Activated CD8-positive, alpha-beta memory T cell treated with anti-CD3 and anti-CD28 coated beads, Interleukin-2, amount 50 U/mL, for 48 hours (primary cell): ENCODE data around the gene CAMTA1.
A peak's percentile ranks its signal among the peaks of the same experiment; 100 is the strongest.
"Not testable (repeated sequence)": the region's sequence is repeated elsewhere in the genome, so short reads cannot be mapped to it uniquely, and the experiment has no call there.

Experiments
- DNase-seq: peaks from one replicate; pipeline ENCODE4 v3.0.0-alpha.2; 2020

The CAMTA1 gene

DNA sequence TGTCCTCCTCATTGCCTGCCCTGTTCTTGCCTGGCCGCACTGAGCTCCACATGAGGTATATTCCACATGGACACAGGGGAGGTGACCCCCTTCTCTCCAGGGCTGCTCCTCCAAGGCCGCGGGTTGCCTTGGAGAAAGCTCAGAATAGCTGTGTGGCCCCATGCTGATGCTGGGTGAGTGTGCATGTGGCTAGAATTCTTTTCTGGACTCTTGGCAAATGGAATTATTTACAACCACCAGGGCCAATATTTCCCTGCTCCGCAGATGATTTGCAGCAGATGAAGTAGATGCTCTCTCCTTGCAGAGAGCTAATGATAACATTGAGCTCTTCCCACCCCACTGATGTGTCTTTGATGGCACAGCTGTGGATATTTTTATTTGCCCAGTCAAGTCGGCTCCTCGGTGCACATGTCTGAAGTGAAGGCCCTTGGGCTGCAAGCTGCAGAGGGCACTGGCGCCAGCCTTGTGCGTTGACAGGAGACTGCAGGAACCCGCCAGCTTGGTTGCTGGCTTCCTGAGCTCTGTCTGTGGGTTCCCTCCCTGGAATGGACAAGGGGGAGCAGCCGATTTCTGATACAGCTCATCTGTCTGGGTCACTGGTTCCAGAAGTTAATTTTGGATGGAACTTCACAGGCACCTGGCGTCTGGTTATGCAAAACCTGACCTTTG is 581.2 kb downstream of the CAMTA1 start:
- DNase-seq: no peak

DNA sequence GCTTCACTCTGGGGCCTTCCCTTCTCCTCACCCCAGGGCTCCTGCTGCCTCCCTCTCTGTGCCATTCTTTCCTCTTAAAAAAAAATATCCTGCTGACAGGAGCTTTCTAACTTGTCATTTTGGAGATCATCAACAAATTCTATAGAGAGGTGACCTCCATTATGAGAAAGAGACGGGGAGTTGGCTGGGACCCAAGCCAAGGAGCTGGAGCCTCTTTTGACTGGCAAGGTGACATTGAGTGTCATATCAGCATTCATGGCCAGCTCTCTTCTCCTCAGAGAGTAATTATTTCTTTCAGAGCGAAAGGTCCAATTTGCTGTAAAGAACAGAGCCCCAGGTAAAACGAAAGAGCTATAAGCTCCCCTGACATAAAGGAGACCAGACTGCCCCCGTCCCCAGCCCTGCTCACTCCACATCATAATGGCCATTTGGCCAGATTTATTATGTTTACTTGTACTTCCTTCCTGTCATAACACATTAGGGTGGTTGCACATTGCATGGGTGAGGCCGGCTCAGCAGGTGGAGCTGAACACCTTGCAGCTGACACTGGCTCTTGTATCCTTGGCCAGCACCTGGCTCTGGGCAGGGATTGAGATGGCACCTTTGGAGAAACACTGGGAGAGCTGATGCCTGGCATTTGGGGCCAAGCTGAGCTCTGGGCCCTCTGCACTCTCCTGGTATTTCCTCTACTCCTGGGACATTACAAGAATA is 581.9 kb downstream of the CAMTA1 start:
- DNase-seq: no peak

DNA sequence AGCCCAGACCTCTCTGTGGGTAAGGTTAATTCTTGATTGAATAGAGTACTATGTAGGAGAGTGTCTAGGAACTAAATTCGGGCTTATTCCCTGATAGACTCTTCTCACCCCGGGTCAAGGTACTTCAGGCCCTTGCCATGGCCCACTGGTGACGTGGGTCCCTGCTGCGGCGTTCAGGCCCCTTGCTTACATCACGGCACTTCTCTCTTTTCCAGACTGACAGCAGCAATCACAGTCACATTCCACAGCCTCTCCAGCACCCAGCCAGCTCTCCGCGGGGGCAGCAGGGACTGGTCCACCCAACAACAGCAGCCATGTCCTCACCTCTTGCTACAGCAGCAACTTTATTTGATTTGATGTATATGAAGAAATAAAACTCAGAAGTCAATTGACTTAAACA is 584.6 kb downstream of the CAMTA1 start:
- no peak for DNase-seq

DNA sequence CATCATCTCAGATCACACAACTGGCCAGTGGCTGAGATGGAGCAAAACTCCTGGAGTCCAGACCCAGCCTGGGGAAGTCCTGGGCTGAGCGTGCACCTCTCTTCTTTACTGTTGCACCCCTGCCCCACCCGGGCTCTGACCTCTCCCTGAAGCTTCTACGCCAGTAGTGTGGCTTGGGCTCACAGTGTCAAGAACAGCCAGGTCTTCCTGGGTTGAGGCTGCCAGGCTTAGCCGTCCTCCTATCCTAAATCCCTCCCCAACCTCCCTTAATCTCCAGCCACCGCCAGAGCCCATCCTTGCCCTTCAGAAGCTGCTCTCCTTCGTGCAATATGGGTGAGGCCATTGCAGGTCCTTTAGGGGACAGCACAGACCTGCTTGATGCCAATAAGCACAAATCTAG is 586.7 kb downstream of the CAMTA1 start:
- no peak for DNase-seq

DNA sequence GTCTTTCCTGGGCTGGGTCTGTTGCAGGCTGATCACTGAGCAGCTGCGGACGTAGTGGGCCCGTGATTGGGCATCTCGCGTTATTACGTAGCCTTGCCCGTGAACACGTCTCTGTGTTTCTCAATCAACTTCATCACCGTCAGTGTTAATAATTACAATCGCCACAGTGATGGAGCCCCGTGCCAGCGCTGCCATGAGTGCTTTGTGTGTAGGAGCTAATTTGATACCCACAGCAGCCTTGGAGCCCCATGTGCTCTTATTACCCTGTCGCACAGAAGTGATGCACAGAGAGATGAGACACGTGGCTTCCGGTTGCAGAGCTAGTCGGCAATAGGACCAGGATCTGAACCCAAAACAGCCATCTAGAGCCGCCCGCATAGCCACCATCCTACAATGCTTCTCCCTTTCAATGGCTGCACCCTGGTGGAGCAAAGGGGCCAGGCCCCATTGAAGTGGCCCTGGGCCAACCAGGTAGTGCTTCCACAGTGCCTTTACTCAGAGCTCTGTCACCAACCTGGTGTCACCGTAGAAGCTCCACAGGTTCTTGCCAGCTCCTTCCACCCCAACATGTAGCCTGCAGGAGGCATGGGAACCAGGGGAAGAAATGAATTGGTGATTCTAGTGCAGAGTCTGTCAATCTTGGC is 587.3 kb downstream of the CAMTA1 start:
- DNase-seq: no peak

DNA sequence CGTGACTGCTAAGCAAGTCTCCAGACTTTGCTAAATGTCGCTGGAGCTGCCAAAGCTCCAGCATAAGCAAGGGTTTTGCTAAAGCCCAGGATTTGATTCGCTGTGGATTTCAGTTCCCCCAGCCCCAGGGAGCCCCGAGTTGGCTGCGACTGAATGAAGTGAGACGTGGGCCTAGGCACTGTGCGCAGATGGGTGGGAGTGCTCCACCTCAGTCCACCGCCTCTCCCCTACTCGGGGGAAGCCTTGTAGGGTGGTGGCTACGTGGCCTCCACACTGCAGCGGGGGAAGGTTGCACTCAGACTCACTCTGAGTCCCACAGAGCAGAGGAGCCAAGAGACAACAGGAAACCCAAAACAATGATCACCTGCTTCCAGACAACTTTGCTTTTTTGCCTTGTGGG is 588.0 kb downstream of the CAMTA1 start:
- DNase-seq: no peak

DNA sequence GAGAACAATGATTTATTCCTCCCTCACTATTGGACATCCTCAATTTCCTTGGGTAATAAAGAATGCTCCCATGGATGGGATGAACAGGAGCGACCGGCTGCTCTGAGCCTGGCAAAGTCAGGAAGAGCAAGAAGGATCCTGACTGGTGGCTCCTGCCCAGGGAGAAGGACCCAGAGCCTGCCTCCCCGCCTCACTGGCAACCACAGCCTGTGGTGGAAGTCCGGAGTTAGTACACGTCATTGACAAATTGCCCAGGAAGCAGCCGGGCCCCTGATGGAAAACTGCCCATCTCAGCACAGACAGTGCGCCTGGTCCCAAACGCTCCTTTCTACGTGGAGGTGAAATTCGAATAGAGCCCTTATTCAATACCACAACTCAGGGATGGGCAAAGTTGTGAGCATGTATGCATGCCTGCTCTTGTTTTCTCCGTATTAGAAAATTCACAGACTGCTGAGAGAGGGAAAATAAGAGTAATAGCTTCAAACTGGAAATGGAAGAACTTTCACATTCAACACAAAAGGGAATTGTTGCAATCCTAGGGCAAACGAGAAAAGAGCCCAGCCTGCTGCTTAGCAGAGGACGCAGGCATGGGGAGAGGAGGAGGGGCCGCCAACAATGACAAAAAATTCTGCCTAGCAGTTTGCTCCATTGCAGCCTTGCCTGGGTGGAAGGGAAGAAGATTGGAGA is 588.8 kb downstream of the CAMTA1 start:
- no peak for DNase-seq

DNA sequence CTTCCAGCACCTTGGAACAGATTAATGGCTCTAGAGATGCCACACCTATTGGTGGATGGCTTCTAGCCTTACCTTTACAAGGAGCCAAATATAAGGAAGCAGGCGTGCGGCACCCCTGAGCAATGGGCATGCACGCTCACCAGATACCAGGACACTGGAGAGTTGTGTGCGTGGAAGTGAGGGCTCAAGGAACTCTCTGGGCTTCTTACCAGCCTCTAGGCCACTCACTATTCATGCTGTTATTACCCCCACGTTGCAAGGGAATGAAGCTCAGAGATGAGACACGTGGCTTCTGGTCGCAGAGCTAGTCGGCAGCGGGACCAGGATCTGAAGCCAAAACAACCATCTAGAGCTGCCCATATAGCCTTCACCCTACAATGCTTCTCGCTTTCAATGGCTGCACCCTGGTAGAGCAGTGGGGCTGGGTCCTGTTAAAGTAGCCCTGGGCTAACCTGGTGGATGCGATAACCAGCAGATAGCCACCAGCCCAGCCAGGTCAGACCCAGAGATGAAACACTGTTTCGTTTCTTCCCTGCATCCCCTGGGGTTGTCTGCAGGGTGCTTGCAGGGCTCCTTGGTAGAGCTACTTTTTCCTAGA is 589.4 kb downstream of the CAMTA1 start:
- no peak for DNase-seq

DNA sequence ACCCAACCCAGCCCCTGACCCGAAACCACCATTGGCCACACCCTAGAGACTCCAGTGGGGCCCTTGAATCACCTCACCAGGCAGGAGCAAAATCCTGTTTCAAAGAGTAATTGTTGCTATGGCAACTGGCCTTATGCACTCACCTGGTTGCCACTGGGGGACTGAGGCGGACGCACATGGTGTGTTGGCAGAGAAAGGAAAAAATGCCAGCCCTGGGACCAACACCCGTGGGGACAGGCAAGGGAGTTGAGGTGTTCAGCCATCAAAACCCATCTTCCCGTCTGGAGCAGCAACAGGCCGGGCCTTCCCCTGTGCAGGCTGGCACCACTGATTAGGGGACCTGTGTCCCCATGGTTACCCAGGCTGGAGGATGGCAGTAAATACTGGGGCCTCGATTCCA is 590.1 kb downstream of the CAMTA1 start:
- no peak for DNase-seq

DNA sequence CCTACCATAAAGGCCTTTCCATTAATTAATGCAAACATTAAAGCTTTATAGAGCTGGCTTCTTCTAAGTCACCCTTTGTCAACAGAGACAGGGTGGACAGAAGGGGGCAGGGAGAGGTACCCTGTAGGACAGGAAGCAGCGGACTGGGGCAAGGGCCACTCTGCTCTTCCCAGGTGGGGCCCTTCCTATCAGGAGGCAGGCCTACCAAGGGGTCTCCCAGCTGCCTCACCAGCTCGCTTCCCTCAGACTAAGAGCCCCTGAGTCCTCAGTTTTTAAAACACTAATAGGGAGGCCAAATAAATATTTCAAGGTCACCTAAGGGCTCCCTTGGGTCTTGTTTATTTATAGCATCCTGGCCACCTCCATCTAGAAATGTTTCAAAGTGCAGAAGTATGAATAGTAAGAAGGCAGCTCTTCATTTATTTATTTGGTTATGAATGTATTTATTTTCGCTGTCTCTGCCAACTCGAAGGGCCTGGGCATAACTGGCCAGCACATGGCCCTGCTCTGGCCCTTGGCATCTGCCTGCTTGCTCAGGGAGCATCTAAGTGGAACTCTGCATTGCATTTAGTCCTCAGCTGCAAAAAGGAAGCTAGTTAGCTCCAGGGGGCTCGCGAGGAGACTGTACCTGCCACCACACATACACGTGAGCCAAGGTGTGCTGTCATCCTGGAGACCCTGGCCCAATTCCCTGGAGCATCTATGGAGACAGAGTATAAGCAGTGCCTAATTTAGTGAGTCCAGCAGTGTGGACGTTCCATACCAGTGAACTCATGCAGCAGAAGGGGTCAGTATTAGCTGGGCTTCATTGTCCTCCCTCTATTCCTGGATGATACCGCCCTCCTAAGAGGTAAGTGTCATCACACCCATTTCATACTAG is 590.8 kb downstream of the CAMTA1 start:
- DNase-seq: no peak

DNA sequence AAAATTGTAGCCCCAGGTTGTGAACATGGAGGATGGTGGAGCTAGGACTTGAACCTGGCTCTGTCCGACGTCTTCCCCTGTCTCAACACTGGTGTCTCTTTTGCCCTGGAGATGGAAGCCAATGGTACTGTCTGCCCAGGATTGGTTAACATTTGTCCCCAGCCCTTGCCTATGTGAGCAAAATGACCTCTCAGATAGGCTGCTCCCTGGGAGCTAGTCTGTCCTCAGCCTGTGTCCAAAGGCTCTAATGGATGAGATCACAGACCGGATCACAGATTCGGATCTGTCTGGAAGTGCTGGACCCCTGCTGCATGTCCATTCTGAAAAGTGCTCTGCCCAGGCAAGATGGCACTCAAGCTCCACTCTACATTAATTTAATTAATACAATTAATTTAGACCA is 591.4 kb downstream of the CAMTA1 start:
- no peak for DNase-seq

DNA sequence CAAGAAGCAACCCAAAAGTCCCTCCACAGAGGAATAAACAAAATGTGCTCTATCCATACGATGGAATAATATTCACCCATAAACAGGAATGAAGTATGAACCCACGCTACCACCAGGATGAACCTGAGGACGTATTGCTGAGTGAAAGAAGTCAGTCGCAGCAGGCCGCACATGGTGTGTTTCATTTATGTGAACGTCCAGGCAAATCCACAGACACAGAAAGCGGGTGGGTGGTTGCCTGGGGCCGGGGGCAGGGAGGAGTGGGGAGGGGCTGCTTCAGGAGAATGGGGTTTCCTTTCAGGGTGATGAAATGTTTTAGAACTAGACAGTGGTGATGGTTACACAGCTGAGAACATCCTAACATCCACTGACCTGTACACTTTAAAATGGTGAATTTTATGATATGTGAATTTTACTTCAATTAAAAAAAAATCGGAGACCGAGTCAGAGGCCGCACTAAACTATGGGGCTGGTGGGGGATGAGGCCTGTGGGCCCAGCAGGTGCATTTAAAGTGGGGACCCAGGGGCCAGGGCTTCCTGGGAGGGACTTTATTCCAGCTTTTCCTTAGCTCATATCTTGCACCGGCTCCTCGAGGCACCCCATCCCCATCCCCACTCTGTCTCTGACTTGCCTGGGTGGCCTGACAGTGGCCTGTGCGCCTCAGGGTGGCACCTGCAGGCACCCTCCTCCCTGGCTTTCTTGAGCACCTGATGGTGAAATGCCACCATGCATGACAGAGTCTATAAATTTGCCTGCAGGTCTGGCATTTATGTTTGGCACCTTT is 593.3 kb downstream of the CAMTA1 start:
- DNase-seq: peak; percentile 18

DNA sequence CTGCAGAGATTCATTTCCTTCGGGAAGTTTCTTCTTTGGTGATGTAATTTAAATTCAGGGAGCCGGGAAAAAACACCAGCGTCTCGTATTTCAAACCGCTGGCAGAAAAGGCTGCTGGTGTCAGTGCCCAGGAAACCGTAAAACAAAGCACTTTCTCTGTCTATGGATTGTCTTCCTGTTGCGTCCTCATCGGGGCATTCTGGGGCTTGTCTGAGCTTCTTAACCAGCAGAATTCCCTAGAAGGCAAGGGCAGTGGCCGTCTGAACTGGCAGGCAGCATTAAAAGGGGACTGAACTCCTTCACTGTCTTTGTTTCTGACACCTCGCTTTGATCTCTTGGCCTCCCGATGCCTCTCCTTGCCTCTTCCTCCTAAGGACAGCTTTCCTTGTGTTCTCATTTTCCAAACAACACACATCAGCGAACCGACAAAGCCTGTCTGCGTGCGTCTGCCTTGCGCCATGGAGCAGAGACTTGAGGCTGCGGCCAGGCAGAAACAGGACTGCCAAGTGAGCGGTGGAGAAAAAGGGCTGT is 594.3 kb downstream of the CAMTA1 start:
- DNase-seq: peak; percentile 10

DNA sequence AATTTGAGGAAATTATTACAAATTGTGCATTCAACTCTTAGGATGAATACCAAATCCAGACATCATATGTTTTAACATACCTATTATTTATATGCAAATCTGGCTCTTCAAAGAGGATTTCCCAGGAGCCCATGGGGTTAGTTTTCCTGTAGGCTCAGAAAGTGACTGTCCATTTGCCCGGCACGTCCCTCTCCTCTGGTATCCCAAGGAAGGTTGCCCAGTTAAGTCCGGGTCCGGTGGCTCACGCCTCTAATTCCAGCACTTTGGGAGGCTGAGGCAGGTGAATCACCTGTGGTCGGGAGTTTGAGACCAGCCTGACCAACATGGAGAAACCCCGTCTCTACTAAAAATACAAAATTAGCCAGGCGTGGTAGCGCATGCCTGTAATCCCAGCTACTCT is 594.8 kb downstream of the CAMTA1 start:
- DNase-seq: peak; percentile 35

DNA sequence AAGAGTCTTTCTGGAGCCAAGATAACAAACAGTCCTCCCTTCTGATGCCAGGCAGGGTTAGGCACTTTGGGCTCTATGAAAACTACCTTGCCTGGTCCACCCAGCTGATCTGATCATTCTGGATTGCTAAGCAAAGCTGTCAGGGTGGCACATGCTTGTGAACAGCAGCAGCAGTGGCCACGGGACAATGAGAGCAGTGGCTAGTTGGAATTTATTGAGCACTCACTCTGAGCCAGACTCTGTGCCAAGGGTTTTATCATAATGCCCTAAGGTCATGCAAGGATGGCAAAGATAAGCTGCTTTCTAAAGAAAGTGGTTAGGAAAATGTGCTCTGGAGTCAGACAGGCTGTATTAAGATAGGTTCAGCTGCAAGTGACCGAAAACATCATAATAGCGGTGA is 595.5 kb downstream of the CAMTA1 start:
- DNase-seq: no peak

DNA sequence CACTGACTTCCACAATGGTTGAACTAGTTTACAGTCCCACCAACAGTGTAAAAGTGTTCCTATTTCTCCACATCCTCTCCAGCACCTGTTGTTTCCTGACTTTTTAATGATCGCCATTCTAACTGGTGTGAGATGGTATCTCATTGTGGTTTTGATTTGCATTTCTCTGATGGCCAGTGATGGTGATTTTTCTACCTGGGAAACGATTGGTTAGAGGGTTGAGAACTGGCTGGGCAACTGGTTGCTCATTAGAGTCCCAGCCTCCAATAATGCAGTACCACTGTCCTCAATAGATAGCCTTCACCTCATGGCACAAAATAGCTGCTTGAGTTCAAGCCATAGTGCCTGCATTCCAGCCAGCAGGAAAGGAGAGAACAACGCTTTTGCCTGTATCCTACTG is 596.5 kb downstream of the CAMTA1 start:
- DNase-seq: not testable (repeated sequence)

DNA sequence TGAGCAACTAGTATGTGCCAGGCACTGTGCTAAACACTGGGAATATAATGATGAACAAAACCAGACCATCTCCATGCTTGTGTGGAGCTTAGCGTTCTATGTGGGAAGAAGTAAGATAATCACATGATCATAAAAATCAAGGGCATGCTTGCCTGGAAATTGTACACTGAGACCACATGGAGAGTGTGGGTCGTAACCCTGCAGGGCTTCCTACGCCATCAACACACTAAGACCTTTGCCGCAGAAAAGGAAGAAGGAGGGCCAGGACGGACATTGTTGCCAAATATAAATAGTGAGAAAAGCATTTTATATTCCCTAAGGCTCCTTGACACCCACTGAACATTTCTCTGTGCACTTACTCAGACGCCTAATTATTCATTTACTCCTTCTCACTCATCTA is 597.7 kb downstream of the CAMTA1 start:
- peak; percentile 1 for DNase-seq

DNA sequence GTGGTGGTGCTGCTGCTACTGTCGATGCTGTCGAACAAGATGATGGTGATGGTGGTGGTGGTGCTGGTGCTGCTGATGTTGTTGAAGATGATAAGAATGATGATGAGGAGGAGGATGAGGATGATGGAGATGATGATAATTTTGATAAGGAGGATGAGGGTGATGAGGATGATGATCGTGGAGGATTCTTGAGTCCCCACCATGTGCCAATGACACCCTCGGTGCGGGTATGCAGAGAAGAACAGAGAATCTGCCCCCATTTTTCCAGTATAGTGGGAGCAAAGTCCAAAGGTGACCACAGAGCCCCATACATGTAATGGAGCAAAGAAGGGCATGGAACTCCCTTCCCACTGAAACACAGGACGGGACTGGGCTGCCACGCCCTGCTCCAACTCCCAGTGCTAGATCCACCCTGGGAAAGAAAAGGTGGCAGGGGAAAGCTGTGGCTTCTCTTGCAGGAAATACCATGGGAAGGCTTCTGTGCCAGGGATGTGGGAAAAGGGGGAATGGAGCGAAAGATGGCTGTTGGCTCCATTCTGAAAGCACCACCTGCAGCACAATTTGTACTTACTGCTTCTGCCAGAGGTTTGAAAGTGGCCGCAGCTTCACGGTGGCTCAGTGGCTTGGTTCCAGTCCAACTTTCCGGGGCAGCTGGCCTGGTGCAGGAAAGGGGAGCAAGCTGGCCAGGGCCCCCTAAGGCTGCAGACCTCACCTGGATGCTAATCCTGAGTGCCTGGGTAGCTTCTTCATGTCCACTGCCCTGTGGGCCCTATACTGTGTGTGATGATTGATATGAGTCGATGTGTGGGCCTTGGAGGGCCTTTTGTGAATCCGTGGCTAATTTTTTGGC is 598.6 kb downstream of the CAMTA1 start:
- peak; percentile 13 for DNase-seq

DNA sequence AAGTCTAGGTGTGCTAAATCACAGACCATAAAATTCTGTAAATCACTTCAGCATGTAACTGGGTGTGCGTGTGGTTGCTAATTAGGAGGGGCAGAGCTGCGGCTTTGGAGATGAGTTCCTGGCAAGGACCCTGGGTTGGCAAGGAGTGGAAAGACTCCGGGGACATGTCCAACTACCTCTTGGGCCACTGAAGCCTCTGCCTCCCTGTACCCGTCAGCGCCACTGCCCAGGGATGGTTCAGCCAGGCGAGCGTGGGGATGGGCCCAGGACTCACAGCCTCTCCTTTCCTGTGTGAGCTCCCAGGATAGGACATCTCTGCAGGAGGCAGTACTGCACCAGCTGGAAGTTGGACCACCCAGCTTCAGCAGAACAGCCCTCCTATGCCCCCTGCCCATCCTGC is 599.4 kb downstream of the CAMTA1 start:
- DNase-seq: peak; percentile 26
